GM12891 (cell line): ENCODE results near the gene PHF2.

Experiments
- DNase-seq: peaks from one replicate; pipeline ENCODE4 v3.0.0; 2011; ENCODE audit warnings: low spot score; ENCODE audit not compliant: insufficient read length
- FAIRE-seq: peaks from 2 replicates; lab custom pipeline; 2011; peaks lifted over from hg19 to GRCh38; lab: Jason Lieb, UNC
- PAX5 ChIP-seq: IDR thresholded peaks from 2 replicates; pipeline ENCODE4 v1.6.1; 2011; ENCODE audit warnings: low read length, moderate library complexity, mild to moderate bottlenecking; ENCODE audit not compliant: insufficient read depth, severe bottlenecking
- POLR2A ChIP-seq: IDR thresholded peaks from 2 replicates; pipeline ENCODE4 v1.6.1; 2011; ENCODE audit warnings: low read depth, low read length, control low read depth
- POLR2AphosphoS5 ChIP-seq: IDR thresholded peaks from 2 replicates; pipeline ENCODE4 v1.6.1; 2011; ENCODE audit warnings: low read depth, low read length, control low read depth
- POU2F2 ChIP-seq: IDR thresholded peaks from 2 replicates; pipeline ENCODE4 v1.6.1; 2011; ENCODE audit warnings: low read depth, mild to moderate bottlenecking, control low read depth, low read length, moderate library complexity
- SPI1 ChIP-seq: IDR thresholded peaks from 2 replicates; pipeline ENCODE4 v1.6.1; 2011; ENCODE audit warnings: low read depth, low read length, control low read depth
- TAF1 ChIP-seq: IDR thresholded peaks from 2 replicates; pipeline ENCODE4 v1.6.1; 2011; ENCODE audit warnings: low read depth, low read length, control low read depth

PHF2 gene

DNA sequence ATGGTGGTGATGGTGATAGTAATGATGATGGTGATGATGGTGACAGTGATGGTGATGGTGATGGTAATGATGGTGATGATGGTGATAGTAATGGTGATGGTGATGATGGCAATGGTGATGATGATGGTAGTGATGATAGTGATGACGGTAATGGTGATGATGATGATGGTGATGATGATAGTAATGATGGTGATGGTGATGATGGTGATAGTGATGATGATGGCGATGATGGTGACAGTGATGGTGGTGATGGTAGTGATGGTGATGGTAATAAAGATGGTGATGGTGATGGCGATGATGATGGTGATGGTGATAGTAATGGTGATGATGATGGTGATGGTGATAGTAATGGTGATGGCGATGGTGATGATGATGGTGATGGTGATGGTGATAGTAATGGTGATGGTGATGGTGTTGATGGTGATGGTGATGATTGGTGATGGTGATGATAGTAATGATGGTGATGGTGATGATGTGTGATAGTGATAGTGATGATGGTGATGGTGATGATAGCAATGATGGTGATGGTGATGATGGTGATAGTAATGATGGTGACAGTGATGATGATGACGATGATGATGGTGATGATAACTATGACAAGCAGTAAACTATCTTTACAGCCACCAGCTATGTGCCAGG, 38.6 kb downstream of the PHF2 start:
- FAIRE-seq: no peak
- no peak for TF ChIP-seq POLR2A
- TF ChIP-seq POLR2AphosphoS5: no peak
- TF ChIP-seq PAX5: no peak
- TF ChIP-seq TAF1: no peak
- no peak for TF ChIP-seq POU2F2
- no peak for TF ChIP-seq SPI1
- DNase-seq: no peak

GRCh38 chr9:93616044-93616443, 39.7 kb downstream of the PHF2 start:
- FAIRE-seq: no peak
- TF ChIP-seq POLR2AphosphoS5 (no peak), POLR2A (no peak), PAX5 (no peak), TAF1 (no peak), SPI1 (no peak), POU2F2 (no peak)

DNA sequence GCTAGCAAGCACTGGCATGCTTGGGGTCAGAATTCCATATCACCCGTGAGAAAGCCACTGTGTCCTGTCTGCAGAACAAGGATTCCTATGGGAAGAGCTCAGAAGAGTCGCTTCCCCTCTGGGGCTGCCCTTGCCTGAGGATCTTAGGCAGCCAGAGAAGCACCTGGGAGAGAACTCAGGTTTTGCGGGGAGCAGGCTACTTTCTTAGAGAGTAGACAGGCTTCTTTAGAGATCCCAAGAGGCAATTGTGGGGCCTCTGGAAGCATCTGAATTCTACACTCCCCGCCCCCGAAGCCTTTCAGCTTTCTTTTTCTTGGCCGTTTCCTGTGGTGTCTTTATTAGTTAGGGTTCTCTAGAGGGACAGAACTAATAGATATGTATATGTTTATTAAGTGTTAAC, 40.9 kb downstream of the PHF2 start:
- no peak for DNase-seq
- FAIRE-seq: no peak
- TF ChIP-seq PAX5 (no peak), POLR2AphosphoS5 (no peak), POLR2A (no peak)

More at GRCh38 chr9:93616044-93616443, 39.7 kb downstream of the PHF2 start:
- no peak for DNase-seq

GRCh38 chr9:93619272-93619775, 42.9 kb downstream of the PHF2 start:
- no peak for TF ChIP-seq PAX5
- no peak for TF ChIP-seq POLR2A
- no peak for TF ChIP-seq TAF1
- no peak for TF ChIP-seq SPI1
- no peak for TF ChIP-seq POLR2AphosphoS5
- no peak for TF ChIP-seq POU2F2
- DNase-seq (no peak), FAIRE-seq (no peak)

DNA sequence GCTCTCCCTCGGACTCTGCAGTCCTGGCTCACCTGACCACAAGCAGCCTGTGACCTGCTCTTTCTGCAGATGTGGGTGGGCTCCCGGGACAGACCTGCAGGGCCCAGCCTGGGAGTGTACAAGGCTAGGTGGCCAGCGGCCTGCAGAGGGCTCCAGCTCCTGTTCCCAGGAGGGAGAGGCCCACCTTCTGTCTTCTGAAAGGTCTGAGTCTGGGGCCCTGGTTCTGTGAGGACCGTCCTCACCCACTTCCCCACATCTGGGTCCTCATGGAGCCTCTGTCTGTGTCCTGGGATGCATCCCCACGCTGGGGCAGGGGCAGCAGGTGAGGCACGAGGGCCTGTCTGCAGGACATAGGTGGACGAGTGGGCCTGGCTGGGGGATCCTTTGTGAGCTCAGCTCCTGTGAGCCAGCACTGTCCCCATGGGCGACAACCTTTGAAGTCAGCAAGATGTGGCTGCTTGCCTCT, 43.7 kb downstream of the PHF2 start:
- DNase-seq (no peak), FAIRE-seq (no peak)
- TF ChIP-seq TAF1 (no peak), SPI1 (no peak), POU2F2 (no peak), PAX5 (no peak), POLR2A (no peak), POLR2AphosphoS5 (no peak)

GRCh38 chr9:93620881-93621820, 44.8 kb downstream of the PHF2 start:
- no peak for TF ChIP-seq SPI1
- TF ChIP-seq TAF1: no peak
- no peak for TF ChIP-seq POLR2A
- TF ChIP-seq POLR2AphosphoS5: no peak
- TF ChIP-seq POU2F2: no peak
- TF ChIP-seq PAX5: no peak
- DNase-seq: no peak
- no peak for FAIRE-seq

- DNase-seq (no peak), FAIRE-seq (no peak)
- TF ChIP-seq TAF1 (no peak), PAX5 (no peak), POLR2A (no peak), SPI1 (no peak), POLR2AphosphoS5 (no peak), POU2F2 (no peak)
Measured at GRCh38 chr9:93621922-93622321, 45.5 kb downstream of the PHF2 start.

- TF ChIP-seq TAF1 (no peak), POU2F2 (no peak), SPI1 (no peak), POLR2A (no peak), PAX5 (no peak), POLR2AphosphoS5 (no peak)
- FAIRE-seq: no peak
- DNase-seq: no peak
Measured at GRCh38 chr9:93622691-93623090, 46.3 kb downstream of the PHF2 start.

- no peak for DNase-seq
- TF ChIP-seq PAX5 (no peak), POLR2AphosphoS5 (no peak), POLR2A (no peak), SPI1 (no peak), TAF1 (no peak), POU2F2 (no peak)
- FAIRE-seq: no peak
Measured at GRCh38 chr9:93623753-93624152, 47.4 kb downstream of the PHF2 start.
